KMS-11 (cell line): ENCODE data around the gene NLK.

Experiments
- H2AFZ ChIP-seq: fragments of 200-600 bp; sonication (generic); 2 replicates; pipeline ENCODE4 v1.6.1; 2016; ENCODE audit warnings: antibody characterized with exemption, mixed run types, low read depth
- H3K27ac ChIP-seq: fragments of 200-600 bp; sonication (generic); 2 replicates; pipeline ENCODE4 v1.6.1; 2016; ENCODE audit warnings: mild to moderate bottlenecking, mixed run types
- H3K27me3 ChIP-seq: fragments of 200-600 bp; sonication (generic); 2 replicates; pipeline ENCODE4 v1.6.1; 2017; ENCODE audit warnings: mild to moderate bottlenecking, low read depth, mixed run types, moderate library complexity; ENCODE audit not compliant: insufficient read depth
- H3K36me3 ChIP-seq: fragments of 200-600 bp; sonication (generic); 2 replicates; pipeline ENCODE4 v1.6.1; 2017; ENCODE audit warnings: mild to moderate bottlenecking, mixed run types; ENCODE audit not compliant: insufficient read depth
- H3K4me1 ChIP-seq: fragments of 200-600 bp; sonication (generic); 2 replicates; pipeline ENCODE4 v1.6.1; 2016; ENCODE audit warnings: mild to moderate bottlenecking, low read depth, mixed run types; ENCODE audit not compliant: poor library complexity, severe bottlenecking
- H3K4me2 ChIP-seq: fragments of 200-600 bp; sonication (generic); 2 replicates; pipeline ENCODE4 v1.7.0; 2016; ENCODE audit warnings: mild to moderate bottlenecking, mixed run types
- H3K4me3 ChIP-seq: fragments of 200-600 bp; sonication (generic); IDR thresholded peaks from 2 replicates; pipeline ENCODE4 v1.6.1; 2017; ENCODE audit warnings: low read depth, low read length, mixed read lengths; ENCODE audit not compliant: insufficient read depth
- H3K79me2 ChIP-seq: fragments of 200-600 bp; sonication (generic); 2 replicates; pipeline ENCODE4 v1.6.1; 2016; ENCODE audit warnings: low read depth, mixed run types; ENCODE audit not compliant: insufficient read depth
- H3K9ac ChIP-seq: fragments of 200-600 bp; sonication (generic); 2 replicates; pipeline ENCODE4 v1.6.1; 2016; ENCODE audit warnings: mild to moderate bottlenecking, mixed run types
- H4K20me1 ChIP-seq: fragments of 200-600 bp; sonication (generic); 2 replicates; pipeline ENCODE4 v1.6.1; 2016; ENCODE audit warnings: mild to moderate bottlenecking, mixed run types; ENCODE audit not compliant: insufficient read depth
- CTCF ChIP-seq: fragments of 200-600 bp; sonication (generic); conservative IDR thresholded peaks from 2 replicates; pipeline ENCODE4 v1.6.1; 2017; ENCODE audit warnings: low read depth, mild to moderate bottlenecking, antibody characterized with exemption, low read length, moderate library complexity, mixed read lengths

NLK gene

DNA sequence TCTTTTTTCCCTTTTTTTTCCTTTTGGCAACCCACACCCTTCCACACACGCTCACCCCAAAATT is at the start of gene NLK:
TSS of gene NLK (plus strand) at position 21 of the 64 bp plus-strand sequence. CDS start 197 bp downstream, outside the sequence.
- Histone ChIP-seq H2AFZ (peak within 1 kb of the TSS; percentile 54; the same call in 1 of the 2 replicates), H3K36me3 (no peaks in the 10 kb centered on the region), H3K27me3 (no peaks in the 10 kb centered on the region), H3K79me2 (peaks cover 24% of the 10 kb centered on the region; the same call in 1 of the 2 replicates), H3K4me2 (peak within 1 kb of the TSS; percentile 38), H3K9ac (peak within 1 kb of the TSS; percentile 45; the same call in 1 of the 2 replicates), H3K4me1 (peaks cover 38% of the 10 kb centered on the region), H4K20me1 (no peaks in the 10 kb centered on the region), H3K27ac (no peak within 1 kb of the TSS), H3K4me3 (no peak within 1 kb of the TSS)
- TF ChIP-seq CTCF, result no peak

- H3K4me1 ChIP-seq, result no peaks in the 10 kb centered on the region
- H3K27ac ChIP-seq, result no peak overlapping the region
- no peak overlapping the region for H2AFZ ChIP-seq
- no peak for TF ChIP-seq CTCF
- H3K36me3 ChIP-seq, result no peaks in the 10 kb centered on the region
- no peak overlapping the region for H3K4me3 ChIP-seq
- H3K9ac ChIP-seq, result no peak overlapping the region
- no peaks in the 10 kb centered on the region for H3K27me3 ChIP-seq
- no peak overlapping the region for H3K4me2 ChIP-seq
- no peaks in the 10 kb centered on the region for H4K20me1 ChIP-seq
- no peaks in the 10 kb centered on the region for H3K79me2 ChIP-seq
Observed at GRCh38 chr17:27993161-27993695, 49.2 kb upstream of the NLK start.

DNA sequence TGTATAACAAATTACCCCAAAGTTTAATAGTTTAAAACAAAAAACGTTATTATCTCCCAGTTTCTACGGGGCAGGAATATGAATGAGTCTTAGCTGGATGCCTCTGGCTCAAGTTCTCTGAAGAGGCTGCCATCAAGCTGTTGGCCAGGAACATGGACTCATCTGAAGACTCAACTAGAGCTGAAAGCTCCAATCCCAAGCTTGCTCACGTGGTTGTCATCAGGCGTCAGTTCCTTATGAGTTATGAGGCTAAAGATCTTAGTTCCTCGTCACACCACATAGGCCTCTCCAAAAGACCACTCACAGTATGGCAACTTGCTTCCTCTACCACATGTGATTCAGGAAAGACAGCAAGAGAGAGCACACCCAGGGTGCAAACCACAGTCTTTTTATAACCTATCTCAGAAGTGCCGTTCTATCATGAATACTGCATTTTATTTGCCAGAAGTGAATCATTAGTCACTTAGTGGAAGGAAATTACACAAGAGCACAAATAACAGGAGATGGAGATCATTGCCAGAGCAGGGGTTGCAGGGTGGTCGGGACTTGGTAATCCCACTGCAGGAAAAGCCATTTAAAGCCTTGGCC is 48.7 kb upstream of the NLK start:
- H3K9ac ChIP-seq, result no peak overlapping the region
- no peaks in the 10 kb centered on the region for H3K79me2 ChIP-seq
- no peaks in the 10 kb centered on the region for H3K36me3 ChIP-seq
- H3K4me3 ChIP-seq, result no peak overlapping the region
- no peak overlapping the region for H3K4me2 ChIP-seq
- no peak for TF ChIP-seq CTCF
- H2AFZ ChIP-seq, result no peak overlapping the region
- no peaks in the 10 kb centered on the region for H4K20me1 ChIP-seq
- no peak overlapping the region for H3K27ac ChIP-seq
- no peaks in the 10 kb centered on the region for H3K4me1 ChIP-seq
- no peaks in the 10 kb centered on the region for H3K27me3 ChIP-seq

DNA sequence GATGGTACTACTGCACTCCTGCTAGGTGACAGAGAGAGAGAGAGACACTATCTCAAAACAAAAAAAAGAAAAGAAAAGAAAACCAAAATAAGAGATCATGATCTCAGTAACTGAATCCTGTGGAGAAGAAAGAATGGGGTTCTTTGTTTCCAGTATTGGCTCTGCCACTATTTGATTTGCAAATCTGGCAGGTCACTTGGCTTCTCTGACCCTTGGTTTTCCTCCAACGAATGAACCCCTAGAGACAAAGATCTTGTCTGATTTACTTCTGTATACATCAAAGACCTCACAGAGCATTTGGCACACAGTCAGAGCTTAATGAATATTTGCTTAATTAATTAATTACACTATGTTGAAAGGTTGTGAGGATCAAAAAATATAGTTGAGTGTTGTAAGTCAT is 47.9 kb upstream of the NLK start:
- no peak for TF ChIP-seq CTCF
- H3K4me1 ChIP-seq, result no peaks in the 10 kb centered on the region

More for the DNA sequence above, 47.9 kb upstream of the NLK start:
- Histone ChIP-seq H3K27ac (no peak overlapping the region), H3K79me2 (no peaks in the 10 kb centered on the region), H4K20me1 (no peaks in the 10 kb centered on the region), H3K4me3 (no peak overlapping the region), H2AFZ (no peak overlapping the region), H3K36me3 (no peaks in the 10 kb centered on the region), H3K4me2 (no peak overlapping the region), H3K27me3 (no peaks in the 10 kb centered on the region), H3K9ac (no peak overlapping the region)
